NCI-H460 (cell line): ENCODE measurements around the gene INPP5A. TPM values are rescaled to one million over a fixed set of nuclear protein-coding genes. Genes with fewer than 3 reads are reported as not detected.

Source experiments
- DNase-seq: peaks from one replicate; pipeline ENCODE4 v3.0.0-alpha.2; 2016; ENCODE audit warnings: low read depth; ENCODE audit errors: extremely low read depth
- total RNA-seq: library from RNA; depleted of rRNA; stranded (reverse); fragments of >200 nt; shearing (Covaris generic); gene quantifications from 2 replicates; pipeline ENCODE4 v1.2.3, GENCODE V29; 2014

INPP5A gene
- total RNA-seq, 1 experiment from 2014 or later = 13.1 TPM

- DNase-seq = no peak
Observed at GRCh38 chr10:132684164-132684891, 146.7 kb downstream of the INPP5A start.

- peak; percentile 18 for DNase-seq
Observed at GRCh38 chr10:132685101-132685891, 147.7 kb downstream of the INPP5A start.

- DNase-seq = no peak
Observed at GRCh38 chr10:132685921-132686680, 148.5 kb downstream of the INPP5A start.

- DNase-seq = no peak
Observed at GRCh38 chr10:132687181-132687892, 149.8 kb downstream of the INPP5A start.

GRCh38 chr10:132687893-132688579 lies 150.4 kb downstream of the INPP5A start:
- no peak for DNase-seq

GRCh38 chr10:132688580-132689420 lies 151.2 kb downstream of the INPP5A start:
- DNase-seq = no peak

GRCh38 chr10:132689721-132690360 lies 152.3 kb downstream of the INPP5A start:
- DNase-seq = no peak

GRCh38 chr10:132690401-132690800 lies 152.8 kb downstream of the INPP5A start:
- DNase-seq = no peak

GRCh38 chr10:132690821-132691610 lies 153.4 kb downstream of the INPP5A start:
- no peak for DNase-seq

- DNase-seq = no peak
Observed at GRCh38 chr10:132691711-132692153, 154.1 kb downstream of the INPP5A start.

- no peak for DNase-seq
Observed at GRCh38 chr10:132692311-132692710, 154.7 kb downstream of the INPP5A start.

GRCh38 chr10:132693676-132694075 lies 156.1 kb downstream of the INPP5A start:
- no peak for DNase-seq

GRCh38 chr10:132696204-132696603 lies 158.6 kb downstream of the INPP5A start:
- DNase-seq = no peak

- no peak for DNase-seq
Observed at GRCh38 chr10:132696728-132697577, 159.4 kb downstream of the INPP5A start.

GRCh38 chr10:132697578-132698200 lies 160.1 kb downstream of the INPP5A start:
- no peak for DNase-seq

GRCh38 chr10:132698211-132698751 lies 160.7 kb downstream of the INPP5A start:
- DNase-seq = no peak
